ENCODE measurements around the gene KCNA2.

The KCNA2 gene

DNA sequence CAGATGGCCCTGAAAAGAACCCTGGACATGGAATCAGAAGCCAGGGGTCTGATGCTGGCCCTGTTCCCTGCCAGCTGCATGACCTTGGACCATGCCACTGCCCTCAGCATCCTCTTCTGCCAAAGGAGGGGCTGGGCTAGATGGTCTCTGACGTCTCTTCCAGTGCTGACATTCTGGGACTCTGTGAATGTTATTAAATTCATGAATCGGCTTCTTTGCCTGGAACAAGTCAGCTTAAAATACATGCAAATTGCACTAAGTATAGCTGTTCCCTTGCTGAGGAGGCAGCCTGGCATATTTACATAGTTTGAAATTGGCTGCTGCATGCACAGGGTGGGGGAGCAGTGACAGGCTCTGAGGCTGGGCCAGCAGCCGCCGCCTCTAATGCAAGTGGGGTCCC, 23.8 kb downstream of the KCNA2 start:
- TF ChIP-seq, protein P1, sequence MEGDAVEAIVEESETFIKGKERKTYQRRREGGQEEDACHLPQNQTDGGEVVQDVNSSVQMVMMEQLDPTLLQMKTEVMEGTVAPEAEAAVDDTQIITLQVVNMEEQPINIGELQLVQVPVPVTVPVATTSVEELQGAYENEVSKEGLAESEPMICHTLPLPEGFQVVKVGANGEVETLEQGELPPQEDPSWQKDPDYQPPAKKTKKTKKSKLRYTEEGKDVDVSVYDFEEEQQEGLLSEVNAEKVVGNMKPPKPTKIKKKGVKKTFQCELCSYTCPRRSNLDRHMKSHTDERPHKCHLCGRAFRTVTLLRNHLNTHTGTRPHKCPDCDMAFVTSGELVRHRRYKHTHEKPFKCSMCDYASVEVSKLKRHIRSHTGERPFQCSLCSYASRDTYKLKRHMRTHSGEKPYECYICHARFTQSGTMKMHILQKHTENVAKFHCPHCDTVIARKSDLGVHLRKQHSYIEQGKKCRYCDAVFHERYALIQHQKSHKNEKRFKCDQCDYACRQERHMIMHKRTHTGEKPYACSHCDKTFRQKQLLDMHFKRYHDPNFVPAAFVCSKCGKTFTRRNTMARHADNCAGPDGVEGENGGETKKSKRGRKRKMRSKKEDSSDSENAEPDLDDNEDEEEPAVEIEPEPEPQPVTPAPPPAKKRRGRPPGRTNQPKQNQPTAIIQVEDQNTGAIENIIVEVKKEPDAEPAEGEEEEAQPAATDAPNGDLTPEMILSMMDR (IDR thresholded peaks at IDR 0.05; ENCODE audit: low read depth, low read length) = no peak
- no peak overlapping the region for H3K4me3 ChIP-seq (ENCODE audit: low read depth, low read length)
- H3K36me3 ChIP-seq = no peaks in the 10 kb centered on the region

DNA sequence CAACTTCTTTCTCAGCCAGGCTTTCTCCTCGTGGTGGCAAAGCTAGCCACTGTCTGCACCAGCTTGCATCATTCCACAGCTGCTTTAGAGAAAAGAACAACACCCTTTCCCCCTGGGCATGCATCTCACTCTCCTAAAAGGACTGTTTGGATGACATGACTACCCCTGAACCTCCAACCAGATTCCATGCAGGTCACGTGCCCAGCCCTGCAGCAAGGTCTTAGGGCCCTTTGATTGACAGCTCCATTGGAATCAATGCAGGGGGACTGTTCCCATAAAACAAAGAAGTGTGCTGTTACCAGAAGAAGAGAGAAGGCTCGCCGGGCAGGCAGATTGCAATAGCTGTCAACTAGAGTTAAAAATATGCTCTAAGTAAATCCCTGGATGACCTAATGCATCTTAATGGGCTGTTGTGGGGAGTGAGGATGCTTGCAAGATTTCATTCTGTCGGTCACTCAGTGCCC, 24.4 kb downstream of the KCNA2 start:
- no peak for DNase-seq
- no peaks in the 10 kb centered on the region for H3K9me3 ChIP-seq (ENCODE audit: severe bottlenecking)
- no peak overlapping the region for H3K4me3 ChIP-seq (ENCODE audit: low read depth, low read length)
- no peak overlapping the region for H3K27ac ChIP-seq
- H3K36me3 ChIP-seq = no peaks in the 10 kb centered on the region
- H3K27me3 ChIP-seq (ENCODE audit: insufficient read depth, low read depth, severe bottlenecking) = no peaks in the 10 kb centered on the region
- TF ChIP-seq, protein P1 (IDR thresholded peaks at IDR 0.05; ENCODE audit: low read depth, low read length) = no peak

More for the DNA sequence above, 23.8 kb downstream of the KCNA2 start:
- no peak overlapping the region for H3K27ac ChIP-seq
- H3K9me3 ChIP-seq (ENCODE audit: severe bottlenecking) = no peaks in the 10 kb centered on the region
- no peaks in the 10 kb centered on the region for H3K27me3 ChIP-seq (ENCODE audit: insufficient read depth, low read depth, severe bottlenecking)
- no peak for DNase-seq

DNA sequence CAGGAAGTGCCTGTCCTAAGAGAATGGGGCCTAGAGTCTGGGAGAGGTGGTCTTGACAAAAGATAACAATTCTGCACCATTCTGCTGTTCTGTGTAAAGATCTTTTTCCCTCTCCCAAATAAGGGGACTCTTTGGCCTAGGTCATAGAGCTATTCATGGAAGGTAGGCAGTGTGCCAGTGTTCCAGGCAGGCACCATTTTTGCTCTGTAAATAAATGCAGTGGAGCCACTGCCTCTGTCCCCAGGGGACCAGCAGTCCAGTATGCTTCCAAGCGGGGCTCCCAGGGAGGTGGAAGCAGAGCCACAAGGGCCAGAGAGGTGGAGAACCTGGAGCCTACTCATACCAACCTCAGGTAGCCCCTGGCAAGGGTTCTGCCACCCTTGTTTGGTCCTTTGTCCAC, 25.9 kb downstream of the KCNA2 start:
- Histone ChIP-seq H3K27me3 (ENCODE audit: insufficient read depth, low read depth, severe bottlenecking) (no peaks in the 10 kb centered on the region), H3K4me3 (ENCODE audit: low read depth, low read length) (no peak overlapping the region), H3K27ac (no peak overlapping the region), H3K9me3 (ENCODE audit: severe bottlenecking) (no peaks in the 10 kb centered on the region), H3K36me3 (no peaks in the 10 kb centered on the region)
- TF ChIP-seq, protein P1 (IDR thresholded peaks at IDR 0.05; ENCODE audit: low read depth, low read length) = no peak
- no peak for DNase-seq

DNA sequence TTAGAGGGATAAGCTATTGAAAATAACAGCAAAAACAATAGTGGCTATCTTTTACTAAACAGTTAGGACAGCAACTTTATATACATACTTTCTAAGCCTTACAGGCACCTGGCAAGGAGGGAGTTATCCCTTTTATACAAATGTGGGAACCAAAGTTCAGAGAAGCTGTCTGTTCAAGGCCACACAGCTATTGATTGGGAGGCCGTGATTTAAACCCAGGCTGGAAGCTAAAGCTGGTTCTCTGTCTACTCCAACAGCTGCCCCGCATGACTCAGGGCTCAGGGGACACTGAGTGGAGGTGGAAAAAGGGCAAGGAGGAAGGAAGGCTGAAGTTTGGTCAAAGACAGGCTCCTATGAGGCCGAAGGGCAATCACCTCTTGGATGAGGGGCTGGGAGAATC, 26.7 kb downstream of the KCNA2 start:
- Histone ChIP-seq H3K27ac (no peak overlapping the region), H3K27me3 (ENCODE audit: insufficient read depth, low read depth, severe bottlenecking) (no peaks in the 10 kb centered on the region), H3K36me3 (no peaks in the 10 kb centered on the region), H3K9me3 (ENCODE audit: severe bottlenecking) (no peaks in the 10 kb centered on the region), H3K4me3 (ENCODE audit: low read depth, low read length) (no peak overlapping the region)
- TF ChIP-seq, protein P1 (IDR thresholded peaks at IDR 0.05; ENCODE audit: low read depth, low read length) = no peak
- DNase-seq = no peak

DNA sequence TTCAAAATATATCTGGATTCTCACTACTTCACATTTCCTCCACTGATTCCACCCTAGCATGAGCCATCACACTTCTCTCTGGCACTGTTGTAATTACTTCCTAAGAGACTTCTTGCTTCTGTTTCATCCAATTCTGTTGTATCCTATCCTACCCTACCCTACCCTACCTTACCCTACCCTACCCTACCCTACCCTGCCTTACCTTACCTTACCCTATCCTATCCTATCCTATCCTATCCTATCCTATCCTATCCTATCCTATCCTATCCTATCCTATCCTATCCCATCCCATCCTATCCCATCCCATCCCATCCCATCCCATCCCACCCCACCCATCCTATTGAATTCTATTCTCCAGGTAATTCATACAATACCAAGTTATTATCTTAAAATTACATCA, 29.7 kb downstream of the KCNA2 start:
- Histone ChIP-seq H3K27ac (no peak overlapping the region), H3K36me3 (no peaks in the 10 kb centered on the region), H3K4me3 (ENCODE audit: low read depth, low read length) (no peak overlapping the region), H3K27me3 (ENCODE audit: insufficient read depth, low read depth, severe bottlenecking) (no peaks in the 10 kb centered on the region), H3K9me3 (ENCODE audit: severe bottlenecking) (peaks cover 3% of the 10 kb centered on the region)
- DNase-seq = no peak
- TF ChIP-seq, protein P1 (IDR thresholded peaks at IDR 0.05; ENCODE audit: low read depth, low read length) = no peak

DNA sequence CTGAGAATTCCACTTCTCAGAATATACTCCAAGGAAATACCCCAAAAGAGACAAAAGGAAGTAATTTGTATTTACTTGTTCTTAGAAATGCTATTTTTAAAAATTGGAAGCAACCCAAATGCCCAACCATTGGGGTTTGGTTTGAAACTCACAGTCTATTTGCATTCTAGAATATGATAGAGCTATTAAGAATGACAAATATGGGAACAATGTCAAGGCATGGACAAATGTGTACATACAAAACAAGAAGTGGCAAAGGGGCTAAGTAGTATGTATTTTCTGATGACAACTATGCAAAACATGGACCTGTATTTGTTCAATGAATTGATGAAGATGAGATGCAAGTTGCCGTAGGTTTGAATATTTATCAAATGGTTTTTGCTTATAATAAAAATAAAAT, 32.8 kb downstream of the KCNA2 start:
- peaks cover 3% of the 10 kb centered on the region for H3K9me3 ChIP-seq (ENCODE audit: severe bottlenecking)
- no peaks in the 10 kb centered on the region for H3K36me3 ChIP-seq
- no peak overlapping the region for H3K4me3 ChIP-seq (ENCODE audit: low read depth, low read length)
- no peak overlapping the region for H3K27ac ChIP-seq
- DNase-seq = no peak
- TF ChIP-seq, protein P1 (IDR thresholded peaks at IDR 0.05; ENCODE audit: low read depth, low read length) = no peak
- H3K27me3 ChIP-seq (ENCODE audit: insufficient read depth, low read depth, severe bottlenecking) = no peaks in the 10 kb centered on the region

All from WERI-Rb-1 (cell line).